Immature natural killer cell (primary cell): ENCODE measurements around the gene DNAJC11. TPM values are rescaled to one million over a fixed set of nuclear protein-coding genes. Genes with fewer than 3 reads are reported as not detected.
A peak's percentile ranks its signal among the peaks of the same experiment; 100 is the strongest.
"Not testable (repeated sequence)": the region's sequence is repeated elsewhere in the genome, so short reads cannot be mapped to it uniquely, and the experiment has no call there.

Experiments
- DNase-seq, 3 donors: peaks; one replicate each; pipeline ENCODE4 v3.0.0; 2022; ENCODE audit warnings: mixed read lengths in 1 of 3
- H3K27ac Mint-ChIP-seq, 6 donors: one replicate each; pipeline ENCODE4 v1.8.0; 2020; ENCODE audit warnings: mixed read lengths in 6 of 6, mild to moderate bottlenecking in 5 of 6, inconsistent platforms in 4 of 6, moderate library complexity in 3 of 6
- H3K27me3 Mint-ChIP-seq, 3 donors: one replicate each; pipeline ENCODE4 v1.8.0; 2020 to 2021; ENCODE audit warnings: low read depth in 3 of 3, mild to moderate bottlenecking in 3 of 3, mixed read lengths in 3 of 3, moderate library complexity in 3 of 3, inconsistent platforms in 1 of 3
- H3K36me3 Mint-ChIP-seq, 3 donors: one replicate each; pipeline ENCODE4 v1.8.0; 2020; ENCODE audit warnings: mixed read lengths in 3 of 3, inconsistent platforms in 2 of 3, mild to moderate bottlenecking in 2 of 3
- H3K4me1 Mint-ChIP-seq, 2 donors: one replicate each; pipeline ENCODE4 v1.8.0; 2020; ENCODE audit warnings: inconsistent platforms in 2 of 2, mild to moderate bottlenecking in 2 of 2, mixed read lengths in 2 of 2, moderate library complexity in 1 of 2
- H3K4me3 Mint-ChIP-seq, 5 donors: one replicate each; pipeline ENCODE4 v1.8.0; 2020; ENCODE audit warnings: mild to moderate bottlenecking in 5 of 5, mixed read lengths in 5 of 5, inconsistent platforms in 3 of 5, moderate library complexity in 3 of 5
- H3K9me3 Mint-ChIP-seq, 6 donors: one replicate each; pipeline ENCODE4 v1.8.0; 2020; ENCODE audit warnings: mild to moderate bottlenecking in 6 of 6, mixed read lengths in 6 of 6, inconsistent platforms in 4 of 6, moderate library complexity in 3 of 6
- polyA plus RNA-seq, 3 donors: library from polyadenylated mRNA; unstranded; fragments of 300-500 nt; fragmentation: Illumina TruSeq; gene quantifications; one replicate each; pipeline ENCODE4 v1.2.3, GENCODE V29; 2021

The DNAJC11 gene
- polyA plus RNA-seq, 3 donors from 2014 or later = 9.6 to 22.6 (median 13.5) TPM

DNA sequence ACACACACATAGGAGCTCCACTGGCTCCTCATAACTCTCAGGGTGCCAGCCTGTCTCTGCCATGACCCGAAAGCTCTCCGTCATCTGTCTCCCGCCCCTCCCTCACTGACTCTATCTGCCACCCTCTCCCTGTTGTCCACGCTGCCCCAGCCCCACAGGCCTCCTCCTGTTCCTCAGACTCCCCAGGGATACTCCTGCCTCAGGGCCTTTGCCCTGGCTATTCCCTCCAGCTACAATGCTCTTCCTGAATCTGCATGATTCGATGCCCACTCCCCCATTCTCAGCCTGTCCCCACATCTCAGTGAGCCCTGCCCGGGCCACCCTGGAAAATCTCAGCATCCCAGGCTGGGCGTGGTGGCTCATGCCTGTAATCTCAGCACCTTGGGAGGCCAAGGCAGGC lies 24.6 kb upstream of the DNAJC11 start:
- Mint-ChIP-seq H3K27me3 (peaks cover 1 to 7% (median 2%) of the 10 kb centered on the region in 3 donors), H3K4me3 (no peak overlapping the region), H3K36me3 (no peaks in the 10 kb centered on the region), H3K9me3 (no peaks in the 10 kb centered on the region), H3K4me1 (no peaks in the 10 kb centered on the region), H3K27ac (no peak overlapping the region)
- no peak for DNase-seq

DNA sequence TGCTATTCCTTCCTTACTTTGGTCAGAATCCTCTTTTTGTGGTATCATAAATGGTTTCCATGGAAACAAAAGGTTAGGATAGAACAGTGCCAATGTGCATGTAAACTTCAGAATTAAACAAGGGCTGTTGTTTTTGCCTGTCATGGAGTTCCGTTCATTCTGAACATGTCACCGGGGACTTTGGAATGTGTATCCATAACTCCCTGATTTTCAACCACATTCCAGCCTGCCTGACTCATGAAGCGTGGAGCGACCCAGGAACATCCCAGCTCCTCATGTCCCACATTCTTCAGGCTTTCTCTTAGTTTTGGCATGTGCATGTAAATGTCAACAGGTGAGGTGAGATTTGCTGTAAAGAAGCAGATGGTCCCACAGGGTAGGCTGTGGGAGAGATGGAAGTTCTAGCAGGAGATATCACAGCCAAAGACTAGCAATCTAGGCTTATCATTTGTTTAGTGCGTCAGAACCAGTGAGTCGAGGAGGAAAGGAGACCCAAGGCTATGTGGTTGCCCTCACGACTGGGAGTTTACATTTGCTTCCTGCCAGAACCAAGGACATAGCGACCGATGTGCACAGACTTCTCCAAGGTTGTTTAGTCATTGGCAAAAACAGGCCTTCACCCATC lies 23.0 kb upstream of the DNAJC11 start:
- DNase-seq = no peak
- Mint-ChIP-seq H3K4me1 (no peaks in the 10 kb centered on the region), H3K9me3 (no peaks in the 10 kb centered on the region), H3K36me3 (no peaks in the 10 kb centered on the region), H3K27me3 (peaks cover 2 to 7% (median 5%) of the 10 kb centered on the region in 3 donors), H3K4me3 (no peak overlapping the region), H3K27ac (no peak overlapping the region)

DNA sequence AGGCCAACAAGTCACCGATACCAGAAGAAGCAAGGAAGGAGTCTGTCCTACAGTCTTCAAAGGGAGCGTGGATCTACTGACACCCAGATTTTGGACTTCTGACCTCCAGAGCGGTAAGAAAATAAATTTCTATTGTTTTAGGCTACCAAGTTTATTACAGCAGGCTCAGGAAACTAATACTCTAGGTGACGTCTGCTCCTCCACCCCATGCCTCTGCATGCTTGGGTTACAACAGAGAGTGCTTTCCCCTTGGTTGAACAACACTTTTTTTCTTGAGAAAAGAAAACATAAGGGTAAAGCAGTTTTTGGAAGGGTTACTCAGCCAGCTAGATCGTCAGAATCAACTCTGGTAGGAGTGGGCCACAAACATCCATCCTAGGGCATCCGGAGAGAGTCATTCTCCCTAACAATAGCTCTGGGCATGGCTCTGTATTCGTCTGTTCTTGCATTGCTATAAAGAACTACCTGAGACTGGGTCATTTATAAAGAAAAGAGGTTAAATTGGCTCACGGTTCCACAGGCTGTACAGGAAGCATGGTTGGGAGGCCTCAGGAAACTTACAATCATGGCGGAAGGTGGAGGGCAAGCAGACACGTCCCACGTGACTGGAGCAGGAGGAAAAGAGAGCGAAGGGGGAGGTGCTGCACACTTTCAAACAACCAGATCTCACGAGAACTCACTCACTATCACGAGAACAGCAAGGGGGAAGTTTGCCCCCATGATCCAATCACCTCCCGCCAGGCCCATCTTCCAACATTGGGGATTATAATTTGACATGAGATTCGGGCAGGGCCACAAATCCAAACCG lies 22.2 kb upstream of the DNAJC11 start:
- H3K27ac Mint-ChIP-seq = no peak overlapping the region
- no peaks in the 10 kb centered on the region for H3K4me1 Mint-ChIP-seq
- H3K36me3 Mint-ChIP-seq = no peaks in the 10 kb centered on the region
- DNase-seq = no peak
- H3K9me3 Mint-ChIP-seq = no peaks in the 10 kb centered on the region
- H3K27me3 Mint-ChIP-seq = peaks cover 2 to 7% (median 5%) of the 10 kb centered on the region in 3 donors
- H3K4me3 Mint-ChIP-seq = no peak overlapping the region

DNA sequence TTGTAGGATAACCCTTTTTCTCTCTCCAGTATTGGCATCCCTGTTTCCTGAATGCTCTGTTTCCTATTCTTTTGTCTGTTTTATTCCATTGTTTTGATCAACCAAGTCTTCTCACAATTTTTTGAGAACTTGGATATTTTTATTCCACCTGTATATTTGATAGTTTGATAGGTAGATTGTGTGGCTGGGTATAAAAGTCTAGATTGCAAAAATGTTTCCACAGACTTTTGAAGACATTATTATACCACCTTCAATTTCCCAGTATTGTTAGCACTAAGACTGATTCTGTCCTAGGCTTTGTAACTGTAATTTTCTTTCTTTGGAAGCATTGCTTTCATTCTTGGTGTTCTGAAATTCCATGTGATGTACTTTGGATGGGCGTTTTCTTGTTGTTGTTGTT lies 9.6 kb upstream of the DNAJC11 start:
- Mint-ChIP-seq H3K27me3 (peaks cover 2 to 11% (median 7%) of the 10 kb centered on the region in 3 donors), H3K27ac (no peak overlapping the region), H3K36me3 (no peaks in the 10 kb centered on the region), H3K4me1 (no peaks in the 10 kb centered on the region), H3K9me3 (peaks cover 0 to 10% (median 3%) of the 10 kb centered on the region in 6 donors), H3K4me3 (no peak overlapping the region)
- DNase-seq = no peak

DNA sequence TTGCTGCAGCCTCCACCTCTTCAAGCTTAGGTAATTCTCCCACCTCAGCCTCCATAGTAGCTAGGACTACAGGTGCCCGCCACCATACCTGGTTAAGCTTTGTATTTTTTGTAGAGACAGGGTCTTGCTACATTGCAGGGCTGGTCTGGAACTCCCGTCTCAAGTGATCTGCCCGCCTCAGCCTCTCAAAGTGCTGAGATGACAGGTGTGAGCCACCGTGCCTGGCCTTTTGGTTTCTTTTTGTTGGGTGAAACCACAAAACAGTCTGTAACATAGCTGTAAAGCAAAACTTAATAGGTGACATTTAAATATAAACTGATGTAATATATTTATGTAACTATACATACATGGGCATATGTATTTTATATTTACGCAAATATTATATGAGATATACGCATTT lies 3.1 kb upstream of the DNAJC11 start:
- Mint-ChIP-seq H3K27ac (no peak overlapping the region), H3K4me3 (no peak overlapping the region), H3K27me3 (peaks cover 2 to 7% (median 7%) of the 10 kb centered on the region in 3 donors)

DNA sequence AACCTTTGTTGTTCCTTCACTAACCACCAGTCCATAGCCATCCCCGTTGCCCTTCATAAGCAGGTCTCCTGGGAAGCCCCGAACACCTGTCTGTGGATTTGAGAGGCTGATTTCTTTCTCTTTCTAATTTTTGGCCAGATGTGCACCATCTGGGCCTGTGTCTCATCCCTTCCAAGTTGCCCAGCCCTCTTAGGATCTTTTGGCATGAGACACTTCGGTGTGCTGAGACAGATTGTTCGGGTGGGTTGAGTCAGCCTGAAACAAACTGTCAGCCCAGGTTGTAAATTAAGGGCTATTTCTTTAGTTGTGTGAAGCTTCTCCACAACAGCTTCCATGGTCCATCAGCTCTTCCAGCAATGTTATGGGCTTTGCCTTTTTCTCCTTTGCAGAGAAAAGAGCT lies 1.4 kb upstream of the DNAJC11 start:
- H3K27me3 Mint-ChIP-seq = peaks cover 2 to 7% (median 6%) of the 10 kb centered on the region in 3 donors
- peaks cover 18 to 40% of the 10 kb centered on the region in 2 donors for H3K4me1 Mint-ChIP-seq
- H3K36me3 Mint-ChIP-seq = no peaks in the 10 kb centered on the region
- H3K9me3 Mint-ChIP-seq = no peaks in the 10 kb centered on the region
- peak overlapping the region; percentile 52 to 93 (median 66) for H3K4me3 Mint-ChIP-seq
- H3K27ac Mint-ChIP-seq = peak overlapping the region in 2 of 6 donors; percentile 34 to 39
- no peak for DNase-seq

More for the DNA sequence above, 3.1 kb upstream of the DNAJC11 start:
- DNase-seq = no peak
- peaks cover 18 to 29% of the 10 kb centered on the region in 2 donors for H3K4me1 Mint-ChIP-seq
- H3K36me3 Mint-ChIP-seq = no peaks in the 10 kb centered on the region
- H3K9me3 Mint-ChIP-seq = no peaks in the 10 kb centered on the region

DNA sequence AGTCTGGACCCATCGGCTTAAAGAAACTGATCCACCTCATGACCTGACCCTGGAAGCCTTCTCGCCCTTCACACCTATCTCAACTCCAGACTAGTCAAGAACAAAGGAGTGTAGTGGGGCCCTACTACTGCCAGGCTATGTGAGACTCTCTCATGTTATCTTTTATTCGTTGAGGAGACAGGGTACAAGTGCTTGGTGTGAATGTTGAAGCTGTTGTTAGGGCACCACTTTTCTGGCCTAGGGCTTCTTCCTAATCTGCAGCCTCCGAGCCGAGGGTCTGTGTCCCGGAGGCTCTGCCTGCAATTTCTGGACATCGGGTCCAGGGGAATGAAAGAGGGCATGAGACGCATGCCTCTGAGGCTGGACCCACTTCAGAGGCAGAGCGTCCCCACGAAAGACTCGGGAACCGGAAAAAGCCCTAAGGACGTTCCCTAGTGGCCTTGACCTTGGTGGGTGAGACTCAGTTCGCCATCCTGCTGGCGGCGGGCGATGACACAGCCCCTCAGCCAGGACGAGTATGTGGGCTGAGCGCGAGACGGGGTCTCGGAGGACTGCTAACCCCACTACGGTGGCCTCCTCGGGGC lies 671 bp downstream of the DNAJC11 start:
- no peaks in the 10 kb centered on the region for H3K9me3 Mint-ChIP-seq
- peak overlapping the region; percentile 53 to 83 (median 68) for H3K27ac Mint-ChIP-seq
- H3K4me3 Mint-ChIP-seq = peak overlapping the region; percentile 78 to 85 (median 83)
- no peak for DNase-seq
- no peaks in the 10 kb centered on the region for H3K27me3 Mint-ChIP-seq
- peaks cover 18 to 42% of the 10 kb centered on the region in 2 donors for H3K4me1 Mint-ChIP-seq
- no peaks in the 10 kb centered on the region for H3K36me3 Mint-ChIP-seq

DNA sequence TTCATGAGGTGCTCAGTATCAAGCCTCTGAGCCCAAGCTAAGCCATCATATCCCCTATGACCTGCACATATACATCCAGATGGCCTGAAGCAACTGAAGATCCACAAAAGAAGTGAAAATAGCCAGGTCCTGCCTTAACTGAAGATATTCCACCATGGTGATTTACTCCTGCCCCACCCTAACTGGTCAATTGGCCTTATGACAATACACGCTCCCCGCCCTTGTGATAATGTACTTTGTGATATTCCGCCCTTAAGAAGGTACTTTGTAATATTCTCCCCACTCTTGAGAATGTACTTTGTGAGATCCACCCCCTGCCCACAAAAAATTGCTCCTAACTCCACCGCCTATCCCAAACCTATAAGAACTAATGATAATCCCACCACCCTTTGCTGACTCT lies 1.7 kb downstream of the DNAJC11 start:
- H3K27ac Mint-ChIP-seq = peak overlapping the region in 3 of 6 donors; percentile 1 to 26 (median 21)
- DNase-seq, H3K9me3 Mint-ChIP-seq, H3K27me3 Mint-ChIP-seq, H3K36me3 Mint-ChIP-seq: not testable (repeated sequence)
- peak overlapping the region; percentile 68 to 85 (median 80) for H3K4me3 Mint-ChIP-seq
- peaks cover 18 to 42% of the 10 kb centered on the region in 2 donors for H3K4me1 Mint-ChIP-seq

DNA sequence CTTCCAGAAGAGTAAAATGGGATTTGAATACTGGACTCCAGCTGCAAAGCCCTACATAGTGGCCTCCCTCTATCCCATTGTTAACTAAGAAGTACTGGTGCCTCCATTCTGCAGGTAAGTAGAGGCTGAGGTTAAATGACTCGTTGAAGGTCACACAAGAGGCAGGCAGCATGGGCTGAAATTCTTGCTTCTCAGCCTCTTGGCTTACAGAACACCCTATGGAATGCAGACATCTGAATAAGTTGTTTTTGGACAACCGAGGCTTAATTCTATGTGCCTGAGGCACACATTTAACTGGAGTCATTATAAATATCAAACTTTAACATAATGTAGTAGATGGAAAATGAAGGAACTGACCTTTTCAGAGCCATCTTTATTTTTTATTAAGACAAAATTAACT lies 5.7 kb downstream of the DNAJC11 start:
- no peak for DNase-seq
- Mint-ChIP-seq H3K9me3 (no peaks in the 10 kb centered on the region), H3K4me1 (peaks cover 13 to 28% of the 10 kb centered on the region in 2 donors), H3K4me3 (no peak overlapping the region), H3K36me3 (no peaks in the 10 kb centered on the region), H3K27me3 (no peaks in the 10 kb centered on the region), H3K27ac (no peak overlapping the region)

DNA sequence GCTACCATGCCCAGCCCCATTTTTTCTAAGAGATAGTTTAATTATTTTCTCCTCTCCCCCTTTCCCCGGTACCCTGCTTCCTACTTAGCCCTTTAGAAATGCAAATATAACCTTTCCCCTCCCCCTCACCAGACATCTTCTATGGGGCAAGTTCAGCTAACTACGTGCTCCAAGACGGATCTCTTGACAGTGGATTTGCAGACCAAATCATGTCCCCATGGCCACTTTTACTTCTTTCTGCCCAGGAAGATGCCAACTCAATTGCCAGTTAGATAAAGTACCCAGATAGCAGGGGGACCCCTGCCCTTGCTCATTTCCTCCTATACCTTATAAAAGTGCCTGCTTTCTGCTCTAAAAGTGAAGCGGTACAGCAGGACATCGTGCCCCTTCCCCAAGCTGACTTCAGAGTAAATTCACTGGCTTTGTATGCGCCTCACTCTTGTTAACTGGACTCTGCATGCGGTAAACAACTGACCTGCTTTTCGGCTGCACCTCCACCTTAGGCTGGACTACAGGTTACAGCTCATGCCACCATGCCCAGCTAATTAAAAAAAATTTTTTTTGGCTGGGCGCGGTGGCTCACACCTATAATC lies 7.4 kb downstream of the DNAJC11 start:
- no peak overlapping the region for H3K27ac Mint-ChIP-seq
- no peaks in the 10 kb centered on the region for H3K27me3 Mint-ChIP-seq
- H3K4me3 Mint-ChIP-seq = no peak overlapping the region
- no peak for DNase-seq
- peaks cover 3 to 20% of the 10 kb centered on the region in 2 donors for H3K4me1 Mint-ChIP-seq
- no peaks in the 10 kb centered on the region for H3K9me3 Mint-ChIP-seq
- no peaks in the 10 kb centered on the region for H3K36me3 Mint-ChIP-seq

DNA sequence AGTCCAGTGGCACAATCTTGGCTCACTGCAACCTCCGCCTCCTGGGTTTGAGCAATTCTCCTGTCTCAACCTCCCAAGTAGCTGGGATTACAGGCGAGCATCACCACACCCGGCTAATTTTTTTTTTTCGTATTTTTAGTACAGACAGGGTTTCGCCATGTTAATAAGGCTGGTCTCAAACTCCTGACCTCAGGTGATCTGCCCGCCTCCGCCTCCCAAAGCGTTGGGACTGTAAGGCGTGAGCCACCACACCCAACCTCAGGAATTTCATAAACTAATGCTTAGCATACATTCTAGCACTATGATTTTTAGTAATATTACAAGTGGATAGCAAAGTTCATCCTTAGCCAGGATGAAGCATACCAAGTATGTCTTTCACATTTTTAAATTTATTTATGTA lies 8.7 kb downstream of the DNAJC11 start:
- H3K9me3 Mint-ChIP-seq = no peaks in the 10 kb centered on the region
- no peak overlapping the region for H3K4me3 Mint-ChIP-seq
- no peaks in the 10 kb centered on the region for H3K36me3 Mint-ChIP-seq
- no peak overlapping the region for H3K27ac Mint-ChIP-seq
- peaks cover 12 to 25% of the 10 kb centered on the region in 2 donors for H3K4me1 Mint-ChIP-seq
- peaks cover 0 to 1% (median 0%) of the 10 kb centered on the region in 3 donors for H3K27me3 Mint-ChIP-seq
- no peak for DNase-seq

DNA sequence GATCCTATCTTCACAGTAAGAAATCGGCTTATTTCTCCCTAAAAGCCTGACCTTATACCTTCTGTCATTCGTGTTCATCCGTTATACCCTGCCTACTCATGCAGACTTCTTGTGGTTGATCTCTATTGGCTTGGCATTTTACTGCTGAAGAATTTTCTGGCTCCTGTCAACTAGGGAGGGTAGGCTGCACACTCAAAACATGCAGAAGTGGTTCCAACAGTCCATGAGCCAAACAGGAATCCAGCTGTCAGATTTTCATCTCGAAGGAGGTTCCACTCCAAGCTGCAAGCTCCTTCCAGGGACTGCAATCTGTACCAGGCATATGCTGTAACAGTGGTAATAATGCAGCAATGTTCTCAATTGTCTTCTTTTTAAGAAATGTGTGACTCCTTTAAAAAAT lies 10.1 kb downstream of the DNAJC11 start:
- Mint-ChIP-seq H3K9me3 (no peaks in the 10 kb centered on the region), H3K27me3 (peaks cover 0 to 1% (median 0%) of the 10 kb centered on the region in 3 donors), H3K27ac (no peak overlapping the region), H3K4me1 (peaks cover 12 to 29% of the 10 kb centered on the region in 2 donors), H3K4me3 (no peak overlapping the region), H3K36me3 (no peaks in the 10 kb centered on the region)
- no peak for DNase-seq

DNA sequence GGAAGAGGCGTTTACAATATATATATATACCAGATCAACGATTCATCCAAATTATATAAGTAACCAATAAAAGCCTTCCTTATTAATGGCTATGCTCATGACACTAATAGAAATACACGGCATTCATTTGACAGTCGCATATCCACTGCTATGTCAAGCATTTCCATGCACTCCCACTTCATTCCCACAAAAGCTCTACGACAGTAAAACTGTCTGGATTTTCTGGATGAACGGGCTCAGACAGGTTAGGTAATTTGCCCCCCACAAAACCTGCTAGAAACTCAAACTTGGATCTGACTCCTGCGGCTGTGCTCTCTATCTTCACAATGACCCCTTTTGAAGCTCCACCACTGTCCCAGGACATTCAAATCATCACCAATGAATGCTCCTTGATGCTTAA lies 11.4 kb downstream of the DNAJC11 start:
- Mint-ChIP-seq H3K27me3 (peaks cover 0 to 1% (median 0%) of the 10 kb centered on the region in 3 donors), H3K4me3 (no peak overlapping the region), H3K9me3 (no peaks in the 10 kb centered on the region), H3K36me3 (no peaks in the 10 kb centered on the region), H3K27ac (no peak overlapping the region), H3K4me1 (peaks cover 12 to 29% of the 10 kb centered on the region in 2 donors)
- DNase-seq = no peak

DNA sequence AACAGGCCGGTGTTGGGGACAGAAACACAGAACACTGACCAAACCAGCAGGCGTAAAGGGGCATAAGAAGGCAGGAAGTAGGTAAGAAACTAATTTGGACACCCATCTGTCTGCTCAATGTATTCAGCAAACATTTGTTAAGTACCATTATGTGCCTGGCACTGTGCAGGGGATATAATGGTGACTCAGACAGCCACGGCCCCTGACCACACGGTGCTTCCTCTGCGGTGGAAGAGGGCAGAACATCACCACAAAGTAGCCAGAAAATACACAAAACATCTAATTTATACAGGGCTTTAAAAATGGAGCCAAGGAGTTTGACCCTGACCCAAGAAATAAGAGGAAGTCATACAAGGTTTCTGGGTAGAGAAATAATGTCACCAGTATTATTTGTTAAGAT lies 12.9 kb downstream of the DNAJC11 start:
- Mint-ChIP-seq H3K9me3 (no peaks in the 10 kb centered on the region), H3K4me3 (no peak overlapping the region), H3K4me1 (peaks cover 12 to 29% of the 10 kb centered on the region in 2 donors), H3K36me3 (no peaks in the 10 kb centered on the region), H3K27ac (peak overlapping the region in 3 of 6 donors; percentile 16 to 55 (median 20)), H3K27me3 (peaks cover 0 to 1% (median 0%) of the 10 kb centered on the region in 3 donors)
- no peak for DNase-seq
